Thyroid gland (tissue), 4 donors: Measurements from ENCODE around the gene TNIK. TPM values are rescaled to one million over a fixed set of nuclear protein-coding genes. Genes with fewer than 3 reads are reported as not detected.
A peak's percentile ranks its signal among the peaks of the same experiment; 100 is the strongest.

Experiments
- DNase-seq, 2 donors: peaks; one replicate each; pipeline ENCODE4 v3.0.0-alpha.2; 2019
- H3K27ac ChIP-seq, 3 donors: fragments of 200-600 bp; sonication (generic); 1 replicate in 2 of 3; 2 replicates in 1 of 3; pipeline ENCODE4 v1.5.1; 2016 to 2019; ENCODE audit warnings: mild to moderate bottlenecking in 1 of 3, moderate library complexity in 1 of 3
- H3K27me3 ChIP-seq: fragments of 200-600 bp; sonication (generic); one replicate; pipeline ENCODE4 v1.5.1; 2019
- H3K36me3 ChIP-seq, 2 donors: fragments of 200-600 bp; sonication (generic); one replicate each; pipeline ENCODE4 v1.5.1; 2016 to 2019
- H3K4me1 ChIP-seq, 2 donors: fragments of 200-600 bp; sonication (generic); one replicate each; pipeline ENCODE4 v1.5.1; 2017 to 2019
- H3K4me3 ChIP-seq, 3 donors: fragments of 200-600 bp; sonication (generic); replicated peaks in 1 of 3; 1 replicate in 2 of 3; 2 replicates in 1 of 3; pipeline ENCODE4 v1.5.1; 2016; ENCODE audit warnings: mild to moderate bottlenecking in 1 of 3
- H3K9me3 ChIP-seq: fragments of 200-600 bp; sonication (generic); one replicate; pipeline ENCODE4 v1.5.1; 2017
- POLR2A ChIP-seq, 2 donors: fragments of 450-650 bp; IDR thresholded peaks; one replicate each; pipeline ENCODE4 v1.6.1; 2017; ENCODE audit warnings: antibody characterized with exemption in 2 of 2, mild to moderate bottlenecking in 2 of 2, moderate library complexity in 1 of 2
- WGBS, 2 donors: methylation state at CpG; one replicate each; pipeline ENCODE4 v1.1.5; 2017; 5-methylcytosine and 5-hydroxymethylcytosine counted together
- intact Hi-C: fragments of 100-400 bp; cut with DNase I; formaldehyde crosslinking; loops from one replicate; pipeline ENCODE4 v1.15.1; 2023
- total RNA-seq, 4 donors: library from RNA; depleted of rRNA; stranded (reverse); fragments of >200 nt; gene quantifications; one replicate each; pipeline ENCODE4 v1.2.3, GENCODE V29; 2016
- TF ChIP-seq, protein P1 (sequence below), 6 experiments: fragments of 200-600 bp in 3 of 6; fragments of 450-650 bp in 3 of 6; sonication (generic) in 3 of 6; IDR thresholded peaks; one replicate each; pipeline ENCODE4 v1.5.1; 2016 to 2019; ENCODE audit warnings: antibody characterized with exemption in 6 of 6, mild to moderate bottlenecking in 2 of 6, inconsistent platforms in 1 of 6, moderate library complexity in 1 of 6

Gene TNIK
- total RNA-seq, 4 donors from 2014 or later: 29.7 to 84.1 (median 48.9) TPM

DNA sequence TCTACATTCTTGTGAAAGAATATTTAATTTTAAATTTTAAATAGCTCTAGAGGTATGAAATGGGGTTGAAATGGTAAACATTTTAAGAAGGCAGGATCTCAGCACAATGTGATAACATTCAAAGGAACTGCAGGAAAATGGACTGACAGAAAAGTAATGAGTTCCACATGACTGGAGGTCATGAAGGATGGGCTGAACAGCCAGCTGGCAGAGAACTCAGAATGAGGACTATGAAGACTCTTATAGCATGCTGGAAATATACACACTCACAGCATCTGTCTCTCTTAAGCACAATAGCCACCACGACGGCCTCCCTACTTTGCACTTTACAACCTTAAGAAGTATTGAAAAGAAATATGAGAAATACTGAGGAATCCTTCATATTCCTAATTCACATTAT lies 94.7 kb downstream of the TNIK start:
- Histone ChIP-seq H3K4me3 (no peak overlapping the region), H3K4me1 (peaks cover 9 to 13% of the 10 kb centered on the region in 2 donors), H3K9me3 (no peaks in the 10 kb centered on the region), H3K27ac (peak overlapping the region in 1 of 3 donors; percentile 63), H3K27me3 (no peaks in the 10 kb centered on the region), H3K36me3 (no peaks in the 10 kb centered on the region)
- intact Hi-C loops: no loop called here
- peak; percentile 57 to 69 for DNase-seq
- TF ChIP-seq, protein P1, sequence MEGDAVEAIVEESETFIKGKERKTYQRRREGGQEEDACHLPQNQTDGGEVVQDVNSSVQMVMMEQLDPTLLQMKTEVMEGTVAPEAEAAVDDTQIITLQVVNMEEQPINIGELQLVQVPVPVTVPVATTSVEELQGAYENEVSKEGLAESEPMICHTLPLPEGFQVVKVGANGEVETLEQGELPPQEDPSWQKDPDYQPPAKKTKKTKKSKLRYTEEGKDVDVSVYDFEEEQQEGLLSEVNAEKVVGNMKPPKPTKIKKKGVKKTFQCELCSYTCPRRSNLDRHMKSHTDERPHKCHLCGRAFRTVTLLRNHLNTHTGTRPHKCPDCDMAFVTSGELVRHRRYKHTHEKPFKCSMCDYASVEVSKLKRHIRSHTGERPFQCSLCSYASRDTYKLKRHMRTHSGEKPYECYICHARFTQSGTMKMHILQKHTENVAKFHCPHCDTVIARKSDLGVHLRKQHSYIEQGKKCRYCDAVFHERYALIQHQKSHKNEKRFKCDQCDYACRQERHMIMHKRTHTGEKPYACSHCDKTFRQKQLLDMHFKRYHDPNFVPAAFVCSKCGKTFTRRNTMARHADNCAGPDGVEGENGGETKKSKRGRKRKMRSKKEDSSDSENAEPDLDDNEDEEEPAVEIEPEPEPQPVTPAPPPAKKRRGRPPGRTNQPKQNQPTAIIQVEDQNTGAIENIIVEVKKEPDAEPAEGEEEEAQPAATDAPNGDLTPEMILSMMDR (IDR thresholded peaks at IDR 0.05): no peak
- no peak for TF ChIP-seq POLR2A (IDR thresholded peaks at IDR 0.05)
- 36 to 40% methylated on average over 2 of the region's 2 CpGs for WGBS, 2 donors

DNA sequence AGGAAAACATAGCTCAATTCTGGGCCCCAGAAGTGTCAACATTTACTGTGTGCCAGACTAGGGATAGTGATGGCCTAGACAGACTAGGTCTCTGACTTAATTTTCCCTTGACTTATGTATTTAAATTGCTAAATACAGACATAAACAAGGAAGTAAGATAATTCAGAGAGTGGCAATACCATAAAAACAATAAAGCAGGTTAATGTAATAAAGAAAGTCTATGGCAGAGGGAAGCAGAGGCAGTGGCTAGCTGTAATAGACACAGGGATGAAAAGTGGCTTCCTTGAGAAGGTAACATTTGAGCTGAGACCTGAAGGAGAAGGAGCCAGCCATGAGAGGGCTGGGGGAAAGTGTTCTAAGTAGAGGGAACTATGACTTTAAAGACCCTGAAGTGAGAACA lies 95.7 kb downstream of the TNIK start:
- H3K27me3 ChIP-seq: no peaks in the 10 kb centered on the region

DNA sequence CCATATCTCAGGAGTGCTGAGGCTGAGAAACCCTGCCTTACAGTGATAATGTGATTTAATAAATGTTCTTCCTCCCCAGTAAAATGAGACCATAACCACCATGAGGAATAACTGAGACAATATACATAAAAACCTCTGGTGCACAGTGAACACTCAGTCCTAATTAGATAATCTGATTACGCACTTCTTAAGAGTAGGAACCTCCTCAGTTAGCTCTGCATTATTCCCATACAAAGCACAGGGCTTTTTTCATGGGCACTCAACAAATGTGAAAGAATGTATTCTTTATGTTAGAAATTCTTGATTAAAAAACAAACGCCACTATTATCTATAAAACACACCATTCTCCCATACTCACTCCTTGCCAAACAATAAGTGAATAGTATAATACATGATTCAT lies 97.0 kb downstream of the TNIK start:
- Histone ChIP-seq H3K4me1 (peaks cover 9% of the 10 kb centered on the region in 2 donors), H3K4me3 (no peak overlapping the region), H3K27ac (no peak overlapping the region), H3K9me3 (no peaks in the 10 kb centered on the region), H3K27me3 (no peaks in the 10 kb centered on the region), H3K36me3 (no peaks in the 10 kb centered on the region)
- intact Hi-C loops: no loop called here
- TF ChIP-seq, protein P1 (IDR thresholded peaks at IDR 0.05): no peak
- TF ChIP-seq POLR2A (IDR thresholded peaks at IDR 0.05): no peak
- no peak for DNase-seq
- WGBS, 2 donors: 97 to 98% methylated on average over 2 of the region's 2 CpGs

More for the DNA sequence above, 95.7 kb downstream of the TNIK start:
- Histone ChIP-seq H3K27ac (no peak overlapping the region), H3K36me3 (no peaks in the 10 kb centered on the region), H3K9me3 (no peaks in the 10 kb centered on the region), H3K4me1 (peaks cover 9 to 13% of the 10 kb centered on the region in 2 donors), H3K4me3 (no peak overlapping the region)
- no peak for DNase-seq
- intact Hi-C loops: no loop called here
- no peak for TF ChIP-seq POLR2A (IDR thresholded peaks at IDR 0.05)
- TF ChIP-seq, protein P1 (IDR thresholded peaks at IDR 0.05): no peak

DNA sequence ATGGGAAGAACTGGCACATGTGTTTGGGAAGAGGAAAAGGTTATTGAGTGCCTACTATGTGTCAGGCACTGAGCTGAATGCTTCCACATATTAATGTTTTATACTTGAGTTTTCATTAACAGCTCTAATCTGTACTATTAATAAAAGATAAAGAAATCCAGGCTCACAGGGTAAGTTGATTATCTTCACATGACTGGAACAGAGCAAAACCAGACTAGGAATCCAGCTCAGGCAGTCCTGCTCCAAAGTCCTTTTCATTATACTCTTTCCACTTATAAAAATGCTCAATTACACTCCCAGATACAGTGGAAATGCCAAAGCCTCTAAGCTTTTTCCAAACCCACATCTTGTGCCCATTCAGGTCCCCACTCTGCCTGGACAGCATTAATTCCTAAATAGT lies 97.6 kb downstream of the TNIK start:
- DNase-seq: no peak
- no peak for TF ChIP-seq POLR2A (IDR thresholded peaks at IDR 0.05)
- TF ChIP-seq, protein P1 (IDR thresholded peaks at IDR 0.05): no peak
- Histone ChIP-seq H3K27ac (no peak overlapping the region), H3K4me1 (peaks cover 9% of the 10 kb centered on the region in 2 donors), H3K36me3 (no peaks in the 10 kb centered on the region), H3K4me3 (no peak overlapping the region), H3K27me3 (no peaks in the 10 kb centered on the region), H3K9me3 (no peaks in the 10 kb centered on the region)
- intact Hi-C loops: no loop called here

DNA sequence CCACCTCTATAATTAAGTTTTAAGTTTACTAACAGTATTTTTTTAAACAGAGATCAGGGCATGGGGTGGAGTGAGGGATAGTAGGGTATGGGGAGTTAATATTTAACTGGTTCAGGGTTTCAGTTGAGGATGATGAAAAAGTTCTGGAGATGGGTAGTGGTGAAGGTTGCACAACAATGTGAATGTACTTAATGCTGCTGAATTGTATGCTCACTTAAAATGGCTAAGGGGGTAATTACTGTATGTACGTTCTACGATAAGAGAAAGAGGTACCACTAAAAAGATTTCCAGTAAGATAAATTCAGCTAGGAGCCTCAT lies 101.4 kb downstream of the TNIK start:
- TF ChIP-seq POLR2A (IDR thresholded peaks at IDR 0.05): no peak
- TF ChIP-seq, protein P1 (IDR thresholded peaks at IDR 0.05): no peak
- intact Hi-C loops: no loop called here
- 96 to 97% methylated on average over 2 of the region's 2 CpGs for WGBS, 2 donors
- Histone ChIP-seq H3K9me3 (no peaks in the 10 kb centered on the region), H3K27ac (no peak overlapping the region), H3K4me1 (peaks cover 22 to 33% of the 10 kb centered on the region in 2 donors), H3K27me3 (no peaks in the 10 kb centered on the region), H3K36me3 (no peaks in the 10 kb centered on the region), H3K4me3 (no peak overlapping the region)
- no peak for DNase-seq
